ENCODE results near the gene PTCSC3. TPM values are rescaled to one million over a fixed set of nuclear protein-coding genes. Genes with fewer than 3 reads are reported as not detected.

PTCSC3 gene
- total and polyA plus RNA-seq, 10 of the 15 experiments (the other 5 are each of a cell fraction or from before 2014, with no cell fraction given), result not detected

GRCh38 chr14:36162267-36162666 is 14.3 kb downstream of the PTCSC3 start (continued):
- TF ChIP-seq, protein P1, sequence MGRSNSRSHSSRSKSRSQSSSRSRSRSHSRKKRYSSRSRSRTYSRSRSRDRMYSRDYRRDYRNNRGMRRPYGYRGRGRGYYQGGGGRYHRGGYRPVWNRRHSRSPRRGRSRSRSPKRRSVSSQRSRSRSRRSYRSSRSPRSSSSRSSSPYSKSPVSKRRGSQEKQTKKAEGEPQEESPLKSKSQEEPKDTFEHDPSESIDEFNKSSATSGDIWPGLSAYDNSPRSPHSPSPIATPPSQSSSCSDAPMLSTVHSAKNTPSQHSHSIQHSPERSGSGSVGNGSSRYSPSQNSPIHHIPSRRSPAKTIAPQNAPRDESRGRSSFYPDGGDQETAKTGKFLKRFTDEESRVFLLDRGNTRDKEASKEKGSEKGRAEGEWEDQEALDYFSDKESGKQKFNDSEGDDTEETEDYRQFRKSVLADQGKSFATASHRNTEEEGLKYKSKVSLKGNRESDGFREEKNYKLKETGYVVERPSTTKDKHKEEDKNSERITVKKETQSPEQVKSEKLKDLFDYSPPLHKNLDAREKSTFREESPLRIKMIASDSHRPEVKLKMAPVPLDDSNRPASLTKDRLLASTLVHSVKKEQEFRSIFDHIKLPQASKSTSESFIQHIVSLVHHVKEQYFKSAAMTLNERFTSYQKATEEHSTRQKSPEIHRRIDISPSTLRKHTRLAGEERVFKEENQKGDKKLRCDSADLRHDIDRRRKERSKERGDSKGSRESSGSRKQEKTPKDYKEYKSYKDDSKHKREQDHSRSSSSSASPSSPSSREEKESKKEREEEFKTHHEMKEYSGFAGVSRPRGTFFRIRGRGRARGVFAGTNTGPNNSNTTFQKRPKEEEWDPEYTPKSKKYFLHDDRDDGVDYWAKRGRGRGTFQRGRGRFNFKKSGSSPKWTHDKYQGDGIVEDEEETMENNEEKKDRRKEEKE (IDR thresholded peaks at IDR 0.05), result no peak
- TF ChIP-seq SMAD1 (IDR thresholded peaks at IDR 0.05; ENCODE audit: low read depth, partially characterized antibody) (no peak), POLR2A (IDR thresholded peaks at IDR 0.05; ENCODE audit: low read depth, low read length) (no peak), IRF4 (IDR thresholded peaks at IDR 0.05; ENCODE audit: low read depth, low read length) (no peak), NFYA (IDR thresholded peaks at IDR 0.05; ENCODE audit: borderline replicate concordance, low read depth, low read length) (no peak)
- TF ChIP-seq, protein P2, sequence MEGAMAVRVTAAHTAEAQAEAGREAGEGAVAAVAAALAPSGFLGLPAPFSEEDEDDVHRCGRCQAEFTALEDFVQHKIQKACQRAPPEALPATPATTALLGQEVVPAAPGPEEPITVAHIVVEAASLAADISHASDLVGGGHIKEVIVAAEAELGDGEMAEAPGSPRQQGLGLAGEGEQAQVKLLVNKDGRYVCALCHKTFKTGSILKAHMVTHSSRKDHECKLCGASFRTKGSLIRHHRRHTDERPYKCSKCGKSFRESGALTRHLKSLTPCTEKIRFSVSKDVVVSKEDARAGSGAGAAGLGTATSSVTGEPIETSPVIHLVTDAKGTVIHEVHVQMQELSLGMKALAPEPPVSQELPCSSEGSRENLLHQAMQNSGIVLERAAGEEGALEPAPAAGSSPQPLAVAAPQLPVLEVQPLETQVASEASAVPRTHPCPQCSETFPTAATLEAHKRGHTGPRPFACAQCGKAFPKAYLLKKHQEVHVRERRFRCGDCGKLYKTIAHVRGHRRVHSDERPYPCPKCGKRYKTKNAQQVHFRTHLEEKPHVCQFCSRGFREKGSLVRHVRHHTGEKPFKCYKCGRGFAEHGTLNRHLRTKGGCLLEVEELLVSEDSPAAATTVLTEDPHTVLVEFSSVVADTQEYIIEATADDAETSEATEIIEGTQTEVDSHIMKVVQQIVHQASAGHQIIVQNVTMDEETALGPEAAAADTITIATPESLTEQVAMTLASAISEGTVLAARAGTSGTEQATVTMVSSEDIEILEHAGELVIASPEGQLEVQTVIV (IDR thresholded peaks at IDR 0.05; ENCODE audit: borderline replicate concordance, partially characterized antibody), result no peak
- TF ChIP-seq, protein P3, sequence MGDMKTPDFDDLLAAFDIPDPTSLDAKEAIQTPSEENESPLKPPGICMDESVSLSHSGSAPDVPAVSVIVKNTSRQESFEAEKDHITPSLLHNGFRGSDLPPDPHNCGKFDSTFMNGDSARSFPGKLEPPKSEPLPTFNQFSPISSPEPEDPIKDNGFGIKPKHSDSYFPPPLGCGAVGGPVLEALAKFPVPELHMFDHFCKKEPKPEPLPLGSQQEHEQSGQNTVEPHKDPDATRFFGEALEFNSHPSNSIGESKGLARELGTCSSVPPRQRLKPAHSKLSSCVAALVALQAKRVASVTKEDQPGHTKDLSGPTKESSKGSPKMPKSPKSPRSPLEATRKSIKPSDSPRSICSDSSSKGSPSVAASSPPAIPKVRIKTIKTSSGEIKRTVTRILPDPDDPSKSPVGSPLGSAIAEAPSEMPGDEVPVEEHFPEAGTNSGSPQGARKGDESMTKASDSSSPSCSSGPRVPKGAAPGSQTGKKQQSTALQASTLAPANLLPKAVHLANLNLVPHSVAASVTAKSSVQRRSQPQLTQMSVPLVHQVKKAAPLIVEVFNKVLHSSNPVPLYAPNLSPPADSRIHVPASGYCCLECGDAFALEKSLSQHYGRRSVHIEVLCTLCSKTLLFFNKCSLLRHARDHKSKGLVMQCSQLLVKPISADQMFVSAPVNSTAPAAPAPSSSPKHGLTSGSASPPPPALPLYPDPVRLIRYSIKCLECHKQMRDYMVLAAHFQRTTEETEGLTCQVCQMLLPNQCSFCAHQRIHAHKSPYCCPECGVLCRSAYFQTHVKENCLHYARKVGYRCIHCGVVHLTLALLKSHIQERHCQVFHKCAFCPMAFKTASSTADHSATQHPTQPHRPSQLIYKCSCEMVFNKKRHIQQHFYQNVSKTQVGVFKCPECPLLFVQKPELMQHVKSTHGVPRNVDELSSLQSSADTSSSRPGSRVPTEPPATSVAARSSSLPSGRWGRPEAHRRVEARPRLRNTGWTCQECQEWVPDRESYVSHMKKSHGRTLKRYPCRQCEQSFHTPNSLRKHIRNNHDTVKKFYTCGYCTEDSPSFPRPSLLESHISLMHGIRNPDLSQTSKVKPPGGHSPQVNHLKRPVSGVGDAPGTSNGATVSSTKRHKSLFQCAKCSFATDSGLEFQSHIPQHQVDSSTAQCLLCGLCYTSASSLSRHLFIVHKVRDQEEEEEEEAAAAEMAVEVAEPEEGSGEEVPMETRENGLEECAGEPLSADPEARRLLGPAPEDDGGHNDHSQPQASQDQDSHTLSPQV (IDR thresholded peaks at IDR 0.05), result no peak
